ENCODE results near the gene GABBR2. TPM values are rescaled to one million over a fixed set of nuclear protein-coding genes. Genes with fewer than 3 reads are reported as not detected.

GABBR2 gene
- total RNA-seq, result 2.0 and 12.9 TPM in 2 replicates

DNA sequence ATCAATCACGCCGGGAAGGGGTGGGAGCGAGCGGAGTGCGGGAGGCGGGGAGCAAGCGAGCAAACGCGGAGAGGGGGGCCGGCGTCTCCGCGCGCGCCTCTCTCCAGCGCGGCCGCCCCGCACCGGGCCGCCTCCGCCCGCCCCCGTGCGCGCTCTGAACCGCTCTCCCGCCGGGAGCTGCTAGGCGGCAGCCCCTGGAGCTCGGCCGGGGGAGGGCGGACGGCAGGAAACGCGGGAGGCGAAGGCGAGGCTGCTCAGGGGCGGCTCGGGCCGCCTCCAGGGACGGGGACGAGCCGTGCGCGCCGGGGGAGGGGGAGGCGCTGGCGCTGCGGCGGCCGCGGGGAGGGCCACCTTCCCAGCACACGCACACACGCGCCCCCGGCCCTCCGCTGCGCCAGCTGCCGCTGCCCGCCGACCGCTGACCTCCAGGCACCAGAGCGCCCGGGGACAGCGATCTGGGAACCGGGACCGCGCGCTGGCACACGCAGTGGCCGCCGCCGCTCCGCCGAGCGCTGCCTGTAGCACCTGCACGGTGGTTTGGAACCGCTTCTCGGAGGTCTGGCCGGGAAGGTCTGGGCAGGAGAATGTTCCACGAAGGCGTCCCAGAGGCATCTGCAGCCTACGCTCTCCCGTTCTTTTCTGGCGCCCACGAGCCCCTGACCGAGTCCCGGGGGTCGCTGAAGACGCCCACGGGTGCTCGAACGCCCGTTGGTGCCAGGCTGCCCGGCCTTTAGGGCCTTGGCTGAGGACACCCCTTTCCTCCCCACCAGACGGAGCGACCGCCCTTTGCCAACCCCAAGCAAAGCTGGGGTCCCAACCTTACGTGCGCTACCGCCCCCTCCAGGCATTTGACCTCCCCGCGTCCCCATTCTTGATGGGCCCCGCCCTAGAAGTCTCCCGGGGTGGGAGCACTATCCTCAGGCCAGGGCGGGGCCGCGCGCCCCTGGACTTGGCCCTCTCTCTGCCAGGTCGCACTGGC, at the start of gene GABBR2:
Gene GABBR2, minus strand, starts transcription at position 3 of the 979 bp plus-strand sequence. CDS start 198 bp downstream, outside the sequence.

GRCh38 chr9:98255578-98256296, 453.0 kb downstream of the GABBR2 start, which contains the start of gene TBC1D2:
TBC1D2 (minus strand) TSS chr9:98255649; CDS start chr9:98255541, 108 bp downstream.

Other genes with a start within 250 kb of the GABBR2 start
- gene ANKS6, start 87.6 kb upstream of the GABBR2 start, total RNA-seq, result 11.2 and 13.7 TPM in 2 replicates
- 60.0 and 76.2 TPM in 2 replicates for gene GALNT12, start 98.7 kb upstream of the GABBR2 start, total RNA-seq
- gene COL15A1, start 235.0 kb upstream of the GABBR2 start, total RNA-seq, result 164 and 267 TPM in 2 replicates

Measured in smooth muscle cell of bladder (primary cell).